Measurements from ENCODE around the gene ASB16.

GRCh38 chr17:44177640-44178039, 7.1 kb downstream of the ASB16 start:
- TF ChIP-seq EP300 (conservative IDR thresholded peaks at IDR 0.05; ENCODE audit: poor library complexity, severe bottlenecking) (no peak), EZH2 (IDR thresholded peaks at IDR 0.05; ENCODE audit: borderline replicate concordance, insufficient read depth, low read length, poor library complexity, severe bottlenecking) (no peak), TAF1 (IDR thresholded peaks at IDR 0.05; ENCODE audit: low read depth) (no peak), POLR2AphosphoS5 (IDR thresholded peaks at IDR 0.05) (no peak), RAD21 (conservative IDR thresholded peaks at IDR 0.05) (no peak), SMC3 (conservative IDR thresholded peaks at IDR 0.05; ENCODE audit: poor library complexity) (no peak)
- TF ChIP-seq, protein P1, sequence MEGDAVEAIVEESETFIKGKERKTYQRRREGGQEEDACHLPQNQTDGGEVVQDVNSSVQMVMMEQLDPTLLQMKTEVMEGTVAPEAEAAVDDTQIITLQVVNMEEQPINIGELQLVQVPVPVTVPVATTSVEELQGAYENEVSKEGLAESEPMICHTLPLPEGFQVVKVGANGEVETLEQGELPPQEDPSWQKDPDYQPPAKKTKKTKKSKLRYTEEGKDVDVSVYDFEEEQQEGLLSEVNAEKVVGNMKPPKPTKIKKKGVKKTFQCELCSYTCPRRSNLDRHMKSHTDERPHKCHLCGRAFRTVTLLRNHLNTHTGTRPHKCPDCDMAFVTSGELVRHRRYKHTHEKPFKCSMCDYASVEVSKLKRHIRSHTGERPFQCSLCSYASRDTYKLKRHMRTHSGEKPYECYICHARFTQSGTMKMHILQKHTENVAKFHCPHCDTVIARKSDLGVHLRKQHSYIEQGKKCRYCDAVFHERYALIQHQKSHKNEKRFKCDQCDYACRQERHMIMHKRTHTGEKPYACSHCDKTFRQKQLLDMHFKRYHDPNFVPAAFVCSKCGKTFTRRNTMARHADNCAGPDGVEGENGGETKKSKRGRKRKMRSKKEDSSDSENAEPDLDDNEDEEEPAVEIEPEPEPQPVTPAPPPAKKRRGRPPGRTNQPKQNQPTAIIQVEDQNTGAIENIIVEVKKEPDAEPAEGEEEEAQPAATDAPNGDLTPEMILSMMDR (IDR thresholded peaks at IDR 0.05; ENCODE audit: poor library complexity, severe bottlenecking): no peak
- TF ChIP-seq, protein P2, sequence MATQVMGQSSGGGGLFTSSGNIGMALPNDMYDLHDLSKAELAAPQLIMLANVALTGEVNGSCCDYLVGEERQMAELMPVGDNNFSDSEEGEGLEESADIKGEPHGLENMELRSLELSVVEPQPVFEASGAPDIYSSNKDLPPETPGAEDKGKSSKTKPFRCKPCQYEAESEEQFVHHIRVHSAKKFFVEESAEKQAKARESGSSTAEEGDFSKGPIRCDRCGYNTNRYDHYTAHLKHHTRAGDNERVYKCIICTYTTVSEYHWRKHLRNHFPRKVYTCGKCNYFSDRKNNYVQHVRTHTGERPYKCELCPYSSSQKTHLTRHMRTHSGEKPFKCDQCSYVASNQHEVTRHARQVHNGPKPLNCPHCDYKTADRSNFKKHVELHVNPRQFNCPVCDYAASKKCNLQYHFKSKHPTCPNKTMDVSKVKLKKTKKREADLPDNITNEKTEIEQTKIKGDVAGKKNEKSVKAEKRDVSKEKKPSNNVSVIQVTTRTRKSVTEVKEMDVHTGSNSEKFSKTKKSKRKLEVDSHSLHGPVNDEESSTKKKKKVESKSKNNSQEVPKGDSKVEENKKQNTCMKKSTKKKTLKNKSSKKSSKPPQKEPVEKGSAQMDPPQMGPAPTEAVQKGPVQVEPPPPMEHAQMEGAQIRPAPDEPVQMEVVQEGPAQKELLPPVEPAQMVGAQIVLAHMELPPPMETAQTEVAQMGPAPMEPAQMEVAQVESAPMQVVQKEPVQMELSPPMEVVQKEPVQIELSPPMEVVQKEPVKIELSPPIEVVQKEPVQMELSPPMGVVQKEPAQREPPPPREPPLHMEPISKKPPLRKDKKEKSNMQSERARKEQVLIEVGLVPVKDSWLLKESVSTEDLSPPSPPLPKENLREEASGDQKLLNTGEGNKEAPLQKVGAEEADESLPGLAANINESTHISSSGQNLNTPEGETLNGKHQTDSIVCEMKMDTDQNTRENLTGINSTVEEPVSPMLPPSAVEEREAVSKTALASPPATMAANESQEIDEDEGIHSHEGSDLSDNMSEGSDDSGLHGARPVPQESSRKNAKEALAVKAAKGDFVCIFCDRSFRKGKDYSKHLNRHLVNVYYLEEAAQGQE (IDR thresholded peaks at IDR 0.05; ENCODE audit: borderline replicate concordance): no peak
